SK-N-MC (cell line): ENCODE data around the gene PNMA1.

Experiments
- EZH2 ChIP-seq: fragments of 200-600 bp; sonication (generic); IDR thresholded peaks from one replicate; pipeline ENCODE4 v1.6.1; 2017; ENCODE audit warnings: antibody characterized with exemption
- FOXP2 ChIP-seq: optimal IDR thresholded peaks from 2 replicates; pipeline ENCODE3; 2011; ENCODE audit warnings: mild to moderate bottlenecking, moderate library complexity; ENCODE audit not compliant: insufficient read depth; ENCODE audit errors: extremely low read length, control extremely low read depth
- POLR2AphosphoS5 ChIP-seq: IDR thresholded peaks from 2 replicates; pipeline ENCODE4 v1.6.1; 2012; ENCODE audit warnings: mild to moderate bottlenecking, low read depth, low read length, borderline replicate concordance

DNA sequence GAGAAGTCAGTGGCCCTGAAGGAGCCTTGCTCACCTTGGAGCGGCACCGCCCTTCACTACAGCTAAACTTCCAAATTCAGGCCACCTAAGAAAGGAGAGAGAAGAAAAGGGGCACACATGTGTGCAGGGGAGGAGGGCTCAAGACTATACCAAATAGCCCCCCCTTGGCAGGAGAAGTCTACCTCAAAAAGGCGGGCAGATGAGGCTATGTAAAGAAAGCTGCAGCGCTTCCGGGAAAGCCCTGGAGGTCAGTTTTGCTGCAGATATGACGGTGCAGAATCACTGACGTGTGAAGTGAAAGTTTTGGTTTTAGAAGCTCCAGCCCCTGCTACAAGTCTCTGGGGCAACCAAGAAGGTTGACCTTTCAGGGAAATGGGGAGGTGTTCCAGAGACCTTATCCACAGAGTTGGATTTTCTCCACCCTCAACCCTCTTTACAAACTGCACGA is 48.2 kb upstream of the PNMA1 start:
- TF ChIP-seq POLR2AphosphoS5 = no peak
- TF ChIP-seq EZH2 = no peak
- no peak for TF ChIP-seq FOXP2
